A673 (cell line): ENCODE measurements around the gene CDC45.

Source experiments
- CTCF ChIP-seq: fragments of 300-800, 200-600 bp; sonication (generic); conservative IDR thresholded peaks from 2 replicates; pipeline ENCODE4 v1.5.1; 2017; ENCODE audit warnings: low read depth, mild to moderate bottlenecking, antibody characterized with exemption, low read length, moderate library complexity, mixed read lengths
- EZH2 ChIP-seq: fragments of 200-600 bp; sonication (generic); IDR thresholded peaks from 2 replicates; pipeline ENCODE4 v1.6.1; 2017; ENCODE audit warnings: borderline replicate concordance, low read depth, mild to moderate bottlenecking, mixed read lengths, antibody characterized with exemption, low read length; ENCODE audit not compliant: poor library complexity, severe bottlenecking

GRCh38 chr22:19501897-19502447 is 22.3 kb downstream of the CDC45 start:
- TF ChIP-seq CTCF = no peak
- TF ChIP-seq EZH2 = no peak
